HEK293 (cell line): Measurements from ENCODE around the gene NARF.
A peak's percentile ranks its signal among the peaks of the same experiment; 100 is the strongest.

Source experiments
- CTCF ChIA-PET: fragments of 350-600 bp; formaldehyde crosslinking; extraction: SDS; loops from one replicate; lab custom pipeline; 2021; ENCODE audit warnings: antibody characterized with exemption; lab: Yijun Ruan, JAX
- POLR2A ChIA-PET: fragments of 300-600 bp; formaldehyde crosslinking; extraction: SDS; loops from one replicate; lab custom pipeline; 2020; ENCODE audit warnings: antibody characterized with exemption, inconsistent platforms; lab: Yijun Ruan, JAX
- H3K27ac ChIP-seq: fragments of 200-500 bp; sonication (Bioruptor generic); 2 replicates; pipeline ENCODE4 v1.5.1; 2014; ENCODE audit warnings: low read depth, low read length, control low read depth, inconsistent platforms; ENCODE audit errors: extremely low read depth
- H3K36me3 ChIP-seq, 2 experiments: fragments of 200-500 bp in 1 of 2; sonication (Bioruptor generic) in 1 of 2; 1 replicate in 1 of 2; 2 replicates in 1 of 2; pipeline ENCODE4 v1.5.1; 2014 to 2017; ENCODE audit warnings: inconsistent platforms in 2 of 2, low read length in 2 of 2; ENCODE audit not compliant: control insufficient read depth in 2 of 2, insufficient read depth in 1 of 2
- H3K4me1 ChIP-seq: fragments of 200-500 bp; sonication (Bioruptor generic); 2 replicates; pipeline ENCODE4 v1.5.1; 2014; ENCODE audit warnings: mild to moderate bottlenecking, low read length, inconsistent platforms; ENCODE audit not compliant: control insufficient read depth, insufficient read depth
- H3K4me3 ChIP-seq: 2 replicates; pipeline ENCODE4 v1.5.1; 2011; ENCODE audit warnings: low read depth, mild to moderate bottlenecking, control low read depth, low read length, moderate library complexity
- H3K9me3 ChIP-seq: fragments of 200-500 bp; sonication (Bioruptor generic); 2 replicates; pipeline ENCODE4 v1.5.1; 2014; ENCODE audit warnings: low read depth, low read length, inconsistent platforms; ENCODE audit not compliant: control insufficient read depth, insufficient read depth
- BCL11A ChIP-seq: fragments of 450-650 bp; formaldehyde crosslinking; IDR thresholded peaks from 2 replicates; pipeline ENCODE4 v1.5.1; 2016; ENCODE audit warnings: low read depth, missing biosample characterization, missing genetic modification characterization
- EGR2 ChIP-seq: fragments of 450-650 bp; formaldehyde crosslinking; IDR thresholded peaks from 2 replicates; pipeline ENCODE4 v1.5.1; 2016; ENCODE audit warnings: low read depth, missing biosample characterization, missing genetic modification characterization
- GLIS2 ChIP-seq: fragments of 450-650 bp; formaldehyde crosslinking; IDR thresholded peaks from 2 replicates; pipeline ENCODE4 v1.5.1; 2016; ENCODE audit warnings: missing biosample characterization, missing genetic modification characterization
- HOXA7 ChIP-seq: sonication (generic); formaldehyde crosslinking; IDR thresholded peaks from 2 replicates; pipeline ENCODE4 v1.8.1; 2022; ENCODE audit warnings: missing genetic modification reagents, borderline replicate concordance
- HOXC10 ChIP-seq: sonication (generic); formaldehyde crosslinking; IDR thresholded peaks from 2 replicates; pipeline ENCODE4 v1.8.1; 2023; ENCODE audit warnings: mild to moderate bottlenecking, missing genetic modification reagents
- IKZF3 ChIP-seq: fragments of 450-650 bp; IDR thresholded peaks from 2 replicates; pipeline ENCODE4 v1.5.0; 2018; ENCODE audit warnings: missing biosample characterization, mild to moderate bottlenecking, missing genetic modification characterization, moderate library complexity
- MYNN ChIP-seq: fragments of 450-650 bp; formaldehyde crosslinking; IDR thresholded peaks from 2 replicates; pipeline ENCODE4 v1.5.1; 2016; ENCODE audit warnings: missing biosample characterization, missing genetic modification characterization, borderline replicate concordance
- PRDM2 ChIP-seq: fragments of 450-650 bp; formaldehyde crosslinking; IDR thresholded peaks from 2 replicates; pipeline ENCODE4 v1.5.1; 2016; ENCODE audit warnings: missing biosample characterization, missing genetic modification characterization, borderline replicate concordance
- PRDM6 ChIP-seq: fragments of 450-650 bp; formaldehyde crosslinking; IDR thresholded peaks from 2 replicates; pipeline ENCODE4 v1.5.1; 2017; ENCODE audit warnings: missing biosample characterization, missing genetic modification characterization
- REPIN1 ChIP-seq: fragments of 450-650 bp; formaldehyde crosslinking; IDR thresholded peaks from 2 replicates; pipeline ENCODE4 v1.5.1; 2017; ENCODE audit warnings: missing biosample characterization, missing genetic modification characterization, low read depth
- WT1 ChIP-seq: fragments of 450-650 bp; formaldehyde crosslinking; IDR thresholded peaks from 2 replicates; pipeline ENCODE4 v1.5.1; 2016; ENCODE audit warnings: missing biosample characterization, missing genetic modification characterization
- YY2 ChIP-seq: fragments of 450-650 bp; formaldehyde crosslinking; IDR thresholded peaks from 2 replicates; pipeline ENCODE4 v1.5.1; 2016; ENCODE audit warnings: missing biosample characterization, missing genetic modification characterization
- ZBTB17 ChIP-seq: fragments of 450-650 bp; formaldehyde crosslinking; IDR thresholded peaks from 2 replicates; pipeline ENCODE4 v1.5.1; 2016; ENCODE audit warnings: missing biosample characterization, missing genetic modification characterization
- ZBTB20 ChIP-seq: fragments of 450-650 bp; formaldehyde crosslinking; IDR thresholded peaks from 2 replicates; pipeline ENCODE4 v1.5.1; 2016; ENCODE audit warnings: missing biosample characterization, missing genetic modification characterization
- ZBTB7A ChIP-seq: fragments of 450-650 bp; formaldehyde crosslinking; IDR thresholded peaks from 2 replicates; pipeline ENCODE4 v1.5.1; 2016; ENCODE audit warnings: low read depth, missing biosample characterization, missing genetic modification characterization
- ZFP69B ChIP-seq: fragments of 450-650 bp; formaldehyde crosslinking; IDR thresholded peaks from 2 replicates; pipeline ENCODE4 v1.5.1; 2016; ENCODE audit warnings: missing biosample characterization, missing genetic modification characterization
- ZNF138 ChIP-seq: fragments of 450-650 bp; formaldehyde crosslinking; IDR thresholded peaks from 2 replicates; pipeline ENCODE4 v1.5.1; 2016; ENCODE audit warnings: missing biosample characterization, missing genetic modification characterization, borderline replicate concordance
- ZNF140 ChIP-seq: fragments of 450-650 bp; formaldehyde crosslinking; IDR thresholded peaks from 2 replicates; pipeline ENCODE4 v1.5.1; 2016; ENCODE audit warnings: missing biosample characterization, missing genetic modification characterization
- ZNF146 ChIP-seq: fragments of 450-650 bp; formaldehyde crosslinking; IDR thresholded peaks from 2 replicates; pipeline ENCODE4 v1.5.1; 2016; ENCODE audit warnings: missing biosample characterization, missing genetic modification characterization
- ZNF157 ChIP-seq: fragments of 450-650 bp; formaldehyde crosslinking; IDR thresholded peaks from 2 replicates; pipeline ENCODE4 v1.5.1; 2016; ENCODE audit warnings: missing biosample characterization, missing genetic modification characterization
- ZNF174 ChIP-seq: fragments of 450-650 bp; formaldehyde crosslinking; IDR thresholded peaks from 2 replicates; pipeline ENCODE4 v1.5.0; 2017; ENCODE audit warnings: missing biosample characterization, mild to moderate bottlenecking, missing genetic modification characterization
- ZNF211 ChIP-seq: fragments of 450-650 bp; formaldehyde crosslinking; IDR thresholded peaks from 2 replicates; pipeline ENCODE4 v1.5.1; 2016; ENCODE audit warnings: low read depth, missing biosample characterization, missing genetic modification characterization
- ZNF266 ChIP-seq: fragments of 450-650 bp; formaldehyde crosslinking; IDR thresholded peaks from 2 replicates; pipeline ENCODE4 v1.5.1; 2016; ENCODE audit warnings: missing biosample characterization, missing genetic modification characterization, low read depth
- ZNF335 ChIP-seq: fragments of 450-650 bp; formaldehyde crosslinking; conservative IDR thresholded peaks from 2 replicates; pipeline ENCODE4 v1.5.1; 2016; ENCODE audit warnings: missing biosample characterization, missing genetic modification characterization
- ZNF433 ChIP-seq: fragments of 450-650 bp; formaldehyde crosslinking; IDR thresholded peaks from 2 replicates; pipeline ENCODE4 v1.5.1; 2016; ENCODE audit warnings: missing biosample characterization, missing genetic modification characterization, low read depth
- ZNF521 ChIP-seq: fragments of 450-650 bp; formaldehyde crosslinking; IDR thresholded peaks from 2 replicates; pipeline ENCODE4 v1.5.1; 2017; ENCODE audit warnings: missing biosample characterization, mild to moderate bottlenecking, missing genetic modification characterization
- ZNF529 ChIP-seq: fragments of 450-650 bp; formaldehyde crosslinking; IDR thresholded peaks from 2 replicates; pipeline ENCODE4 v1.5.1; 2017; ENCODE audit warnings: missing genetic modification characterization, missing biosample characterization; ENCODE audit not compliant: insufficient replicate concordance
- ZNF549 ChIP-seq: fragments of 450-650 bp; IDR thresholded peaks from 2 replicates; pipeline ENCODE4 v1.5.1; 2018; ENCODE audit warnings: missing biosample characterization, missing genetic modification characterization, mild to moderate bottlenecking, inconsistent platforms, moderate library complexity
- ZNF600 ChIP-seq: fragments of 450-650 bp; formaldehyde crosslinking; IDR thresholded peaks from 2 replicates; pipeline ENCODE4 v1.5.1; 2016; ENCODE audit warnings: missing biosample characterization, missing genetic modification characterization
- ZNF610 ChIP-seq: fragments of 450-650 bp; formaldehyde crosslinking; IDR thresholded peaks from 2 replicates; pipeline ENCODE4 v1.5.1; 2016; ENCODE audit warnings: missing biosample characterization, missing genetic modification characterization, borderline replicate concordance
- ZNF654 ChIP-seq: fragments of 450-650 bp; formaldehyde crosslinking; IDR thresholded peaks from 2 replicates; pipeline ENCODE4 v1.5.1; 2016; ENCODE audit warnings: low read depth, missing biosample characterization, missing genetic modification characterization
- ZNF768 ChIP-seq: fragments of 450-650 bp; formaldehyde crosslinking; IDR thresholded peaks from 2 replicates; pipeline ENCODE4 v1.5.1; 2018; ENCODE audit warnings: missing biosample characterization, mild to moderate bottlenecking, missing genetic modification characterization
- ZSCAN30 ChIP-seq: fragments of 450-650 bp; IDR thresholded peaks from 2 replicates; pipeline ENCODE4 v1.5.1; 2018; ENCODE audit warnings: missing biosample characterization, mild to moderate bottlenecking, missing genetic modification characterization, moderate library complexity

The NARF gene

GRCh38 chr17:82458179-82458884, at the start of gene NARF (continued):
- TF ChIP-seq ZNF654 (tag by site-specific recombination) (no peak), ZNF138 (no peak), ZSCAN30 (tag by site-specific recombination) (peak; percentile 70), ZNF146 (0 out of 2 replicates have a peak, but pooled peaks have one; percentile 37), ZNF335 (tag by site-specific recombination) (peak; percentile 77), BCL11A (tag by site-specific recombination) (no peak), YY2 (peak; percentile 89), ZBTB17 (peak; percentile 78), IKZF3 (tag by site-specific recombination) (peak; percentile 85), ZNF768 (tag by site-specific recombination) (no peak), ZNF521 (tag by site-specific recombination) (no peak), ZNF529 (tag by site-specific recombination) (no peak), ZNF549 (no peak), ZNF211 (tag by site-specific recombination) (no peak), ZNF174 (tag by site-specific recombination) (no peak), ZNF433 (no peak), PRDM6 (tag by site-specific recombination) (no peak), ZFP69B (tag by site-specific recombination) (peak; percentile 45), ZBTB7A (peak; percentile 65; the same call in 1 of the 2 replicates), MYNN (no peak), ZNF610 (tag by site-specific recombination) (no peak), WT1 (tag by site-specific recombination) (peak; percentile 61; the same call in 1 of the 2 replicates), REPIN1 (tag by site-specific recombination) (no peak), ZNF266 (no peak), ZNF600 (peak; percentile 59; the same call in 1 of the 2 replicates)
- TF ChIP-seq, all 188 proteins: peak for 53

- Histone ChIP-seq H3K36me3 (peaks cover 5 to 19% of the 10 kb centered on the region in 2 experiments; a peak in 2 of 3 replicates), H3K9me3 (no peaks in the 10 kb centered on the region), H3K4me1 (0 out of 2 replicates have a peak, but pooled peaks cover 6% of the 10 kb centered on the region), H3K4me3 (no peak overlapping the region), H3K27ac (no peak overlapping the region)
- ChIA-PET CTCF (interaction anchor here (0.7 to 1.1 kb wide), 2 partner anchors 87 to 179 kb away, joined by 4 read pairs; no protein-coding TSS in a partner anchor), POLR2A (no interaction called here)
- no peak for TF ChIP-seq HOXC10 (CRISPR knock-in tag)
- TF ChIP-seq EGR2: no peak
- no peak for TF ChIP-seq HOXA7 (CRISPR knock-in tag)
- TF ChIP-seq MYNN: no peak
- no peak for TF ChIP-seq ZFP69B (tag by site-specific recombination)
- TF ChIP-seq ZBTB20 (tag by site-specific recombination): no peak
- TF ChIP-seq GLIS2 (tag by site-specific recombination): no peak
- no peak for TF ChIP-seq ZNF266
- no peak for TF ChIP-seq ZNF140 (tag by site-specific recombination)
- no peak for TF ChIP-seq ZNF157 (tag by site-specific recombination)
- no peak for TF ChIP-seq PRDM2
- TF ChIP-seq ZBTB17: no peak
Measured at GRCh38 chr17:82408938-82409318, 49.6 kb upstream of the NARF start.
